Measurements from ENCODE around the gene CIC.

Gene CIC

GRCh38 chr19:42288881-42289555, 20.0 kb downstream of the CIC start:
- no peak for DNase-seq (ENCODE audit: low spot score)

- no peak for DNase-seq (ENCODE audit: low spot score)
Observed at GRCh38 chr19:42289556-42290041, 20.5 kb downstream of the CIC start.

- no peak for DNase-seq (ENCODE audit: low spot score)
Observed at GRCh38 chr19:42290136-42290522, 21.1 kb downstream of the CIC start.

GRCh38 chr19:42290523-42291434, 21.7 kb downstream of the CIC start:
- no peak for DNase-seq (ENCODE audit: low spot score)

- no peak for DNase-seq (ENCODE audit: low spot score)
Observed at GRCh38 chr19:42291435-42291810, 22.4 kb downstream of the CIC start.

- no peak for DNase-seq (ENCODE audit: low spot score)
Observed at GRCh38 chr19:42292042-42292960, 23.2 kb downstream of the CIC start.

GRCh38 chr19:42292963-42293362, 23.9 kb downstream of the CIC start:
- no peak for DNase-seq (ENCODE audit: low spot score)

- DNase-seq (ENCODE audit: low spot score): no peak
Observed at GRCh38 chr19:42293540-42293939, 24.5 kb downstream of the CIC start.

GRCh38 chr19:42293948-42294347, 24.9 kb downstream of the CIC start:
- DNase-seq (ENCODE audit: low spot score): no peak

GRCh38 chr19:42294471-42295137, 25.6 kb downstream of the CIC start:
- no peak for DNase-seq (ENCODE audit: low spot score)

GRCh38 chr19:42295342-42295741, 26.3 kb downstream of the CIC start:
- DNase-seq (ENCODE audit: low spot score): no peak

GRCh38 chr19:42295831-42296525, 26.9 kb downstream of the CIC start:
- DNase-seq (ENCODE audit: low spot score): peak; percentile 78

- DNase-seq (ENCODE audit: low spot score): no peak
Observed at GRCh38 chr19:42297039-42297438, 28.0 kb downstream of the CIC start.

- no peak for DNase-seq (ENCODE audit: low spot score)
Observed at GRCh38 chr19:42301646-42302203, 32.7 kb downstream of the CIC start, which contains the start of gene PRR19. TSS of gene PRR19 (plus strand) at chr19:42302132. CDS start at chr19:42309585, 7,453 bp downstream.

- DNase-seq (ENCODE audit: low spot score): no peak
Observed at GRCh38 chr19:42303101-42303464, 34.0 kb downstream of the CIC start.

- DNase-seq (ENCODE audit: low spot score): no peak
Observed at GRCh38 chr19:42303876-42304275, 34.8 kb downstream of the CIC start.

GRCh38 chr19:42306646-42307045, 37.6 kb downstream of the CIC start:
- DNase-seq (ENCODE audit: low spot score): no peak

- DNase-seq (ENCODE audit: low spot score): no peak
Observed at GRCh38 chr19:42309686-42310085, 40.6 kb downstream of the CIC start.

GRCh38 chr19:42311657-42312056, 42.6 kb downstream of the CIC start:
- DNase-seq (ENCODE audit: low spot score): no peak

GRCh38 chr19:42312370-42312769, 43.3 kb downstream of the CIC start:
- no peak for DNase-seq (ENCODE audit: low spot score)
